ENCODE measurements around the gene MAP2K6. TPM values are rescaled to one million over a fixed set of nuclear protein-coding genes. Genes with fewer than 3 reads are reported as not detected.

MAP2K6 gene
- total RNA-seq, 4 donors from 2014 or later, result 3.6 to 5.6 (median 4.4) TPM

GRCh38 chr17:69480245-69480644, 65.7 kb downstream of the MAP2K6 start:
- Histone ChIP-seq H3K27ac (no peak overlapping the region), H3K9me3 (no peaks in the 10 kb centered on the region), H3K36me3 (no peaks in the 10 kb centered on the region), H3K27me3 (no peaks in the 10 kb centered on the region), H3K4me1 (peaks cover 0 to 7% of the 10 kb centered on the region in 2 donors), H3K4me3 (replicated peaks in 1 of 3) (no peak overlapping the region)
- WGBS, 2 donors, result 74 to 90% methylated on average over 4 of the region's 4 CpGs
- intact Hi-C loops (cut with DNase I), result no loop called here
- no peak for TF ChIP-seq POLR2A (IDR thresholded peaks at IDR 0.05)
- no peak for TF ChIP-seq CTCF (IDR thresholded peaks at IDR 0.05)
- no peak for DNase-seq

- no peaks in the 10 kb centered on the region for H3K36me3 ChIP-seq
- H3K9me3 ChIP-seq, result no peaks in the 10 kb centered on the region
- 76 to 78% methylated on average over 3 of the region's 3 CpGs for WGBS, 2 donors
- H3K4me3 ChIP-seq (replicated peaks in 1 of 3), result no peak overlapping the region
- H3K27me3 ChIP-seq, result no peaks in the 10 kb centered on the region
- intact Hi-C loops (cut with DNase I), result no loop called here
- H3K4me1 ChIP-seq, result peaks cover 0 to 10% of the 10 kb centered on the region in 2 donors
- TF ChIP-seq CTCF (IDR thresholded peaks at IDR 0.05) (no peak), POLR2A (IDR thresholded peaks at IDR 0.05) (no peak)
- DNase-seq, result no peak
- H3K27ac ChIP-seq, result peak overlapping the region in 1 of 3 donors; percentile 13
Observed at GRCh38 chr17:69485251-69485661, 70.8 kb downstream of the MAP2K6 start.

GRCh38 chr17:69485901-69486643, 71.6 kb downstream of the MAP2K6 start:
- WGBS, 2 donors, result 17 to 34% methylated on average over 3 of the region's 3 CpGs
- intact Hi-C loops (cut with DNase I), result no loop called here
- no peak for TF ChIP-seq CTCF (IDR thresholded peaks at IDR 0.05)
- Histone ChIP-seq H3K27me3 (no peaks in the 10 kb centered on the region), H3K36me3 (no peaks in the 10 kb centered on the region), H3K4me1 (peaks cover 0 to 10% of the 10 kb centered on the region in 2 donors), H3K27ac (peak overlapping the region in 1 of 3 donors; percentile 13), H3K4me3 (replicated peaks in 1 of 3) (no peak overlapping the region), H3K9me3 (no peaks in the 10 kb centered on the region)
- DNase-seq, result no peak

GRCh38 chr17:69486779-69487637, 72.5 kb downstream of the MAP2K6 start:
- TF ChIP-seq CTCF (IDR thresholded peaks at IDR 0.05) (no peak), POLR2A (IDR thresholded peaks at IDR 0.05) (no peak)
- intact Hi-C loops (cut with DNase I), result no loop called here
- H3K27me3 ChIP-seq, result no peaks in the 10 kb centered on the region
- 86 to 88% methylated on average over 13 of the region's 13 CpGs for WGBS, 2 donors
- no peak overlapping the region for H3K4me3 ChIP-seq (replicated peaks in 1 of 3)
- peak overlapping the region in 1 of 3 donors; percentile 13 for H3K27ac ChIP-seq
- peaks cover 0 to 10% of the 10 kb centered on the region in 2 donors for H3K4me1 ChIP-seq
- H3K36me3 ChIP-seq, result no peaks in the 10 kb centered on the region
- DNase-seq, result no peak
- no peaks in the 10 kb centered on the region for H3K9me3 ChIP-seq

- no peak for DNase-seq
- intact Hi-C loops (cut with DNase I), result no loop called here
- Histone ChIP-seq H3K9me3 (no peaks in the 10 kb centered on the region), H3K27me3 (no peaks in the 10 kb centered on the region), H3K4me1 (peaks cover 0 to 10% of the 10 kb centered on the region in 2 donors), H3K4me3 (replicated peaks in 1 of 3) (no peak overlapping the region), H3K27ac (no peak overlapping the region), H3K36me3 (no peaks in the 10 kb centered on the region)
- TF ChIP-seq CTCF (IDR thresholded peaks at IDR 0.05) (no peak), POLR2A (IDR thresholded peaks at IDR 0.05) (no peak)
- 97 to 98% methylated on average over 4 of the region's 4 CpGs for WGBS, 2 donors
Observed at GRCh38 chr17:69489313-69489712, 74.8 kb downstream of the MAP2K6 start.
